Endothelial cell (in vitro differentiated cells): Measurements from ENCODE around the gene KL. TPM values are rescaled to one million over a fixed set of nuclear protein-coding genes. Genes with fewer than 3 reads are reported as not detected.

Experiments used
- DNase-seq: peaks from one replicate; pipeline ENCODE4 v3.0.0; 2021; ENCODE audit warnings: low spot score
- H3K27ac Mint-ChIP-seq: one replicate; pipeline ENCODE4 v1.8.0; 2021; ENCODE audit warnings: mixed read lengths, inconsistent platforms; ENCODE audit not compliant: unreplicated experiment
- H3K27me3 Mint-ChIP-seq: one replicate; pipeline ENCODE4 v1.8.0; 2021; ENCODE audit warnings: mild to moderate bottlenecking, moderate library complexity, mixed read lengths, inconsistent platforms; ENCODE audit not compliant: unreplicated experiment
- H3K36me3 Mint-ChIP-seq: one replicate; pipeline ENCODE4 v1.8.0; 2021; ENCODE audit warnings: mild to moderate bottlenecking, low read depth, mixed read lengths, inconsistent platforms; ENCODE audit not compliant: unreplicated experiment
- H3K4me1 Mint-ChIP-seq: one replicate; pipeline ENCODE4 v1.8.0; 2021; ENCODE audit warnings: mild to moderate bottlenecking, mixed read lengths, inconsistent platforms; ENCODE audit not compliant: unreplicated experiment
- H3K4me3 Mint-ChIP-seq: one replicate; pipeline ENCODE4 v1.8.0; 2021; ENCODE audit warnings: mild to moderate bottlenecking, mixed read lengths, inconsistent platforms; ENCODE audit not compliant: unreplicated experiment
- H3K9me3 Mint-ChIP-seq: one replicate; pipeline ENCODE4 v1.8.0; 2021; ENCODE audit warnings: mixed read lengths, inconsistent platforms; ENCODE audit not compliant: unreplicated experiment
- CTCF ChIP-seq: fragments of 200-600 bp; sonication (generic); IDR thresholded peaks from one replicate; pipeline ENCODE4 v1.5.0; 2021; ENCODE audit warnings: antibody characterized with exemption; ENCODE audit not compliant: unreplicated experiment
- total RNA-seq: library from RNA; stranded (reverse); fragmentation: NEBNext Ultra II Directional; extraction: Animal tissue kit (Norgen Biotek cat#: 25700); gene quantifications from one replicate; pipeline ENCODE4 v1.2.1, GENCODE V29; 2021; ENCODE audit not compliant: unreplicated experiment

KL gene
- total RNA-seq, 1 donor from 2014 or later = 29.6 TPM

- Mint-ChIP-seq H3K4me3 (no peak overlapping the region), H3K4me1 (peaks cover 40% of the 10 kb centered on the region), H3K27me3 (no peaks in the 10 kb centered on the region), H3K36me3 (peaks cover 4% of the 10 kb centered on the region), H3K9me3 (no peaks in the 10 kb centered on the region), H3K27ac (no peak overlapping the region)
- no peak for DNase-seq
- no peak for TF ChIP-seq CTCF
These were observed 15.9 kb upstream of the KL start for GRCh38 chr13:33000365-33000764.

GRCh38 chr13:33003458-33004019, 12.7 kb upstream of the KL start:
- Mint-ChIP-seq H3K4me1 (peaks cover 50% of the 10 kb centered on the region), H3K9me3 (peaks cover 11% of the 10 kb centered on the region), H3K4me3 (no peak overlapping the region), H3K36me3 (peaks cover 14% of the 10 kb centered on the region), H3K27me3 (no peaks in the 10 kb centered on the region), H3K27ac (peak overlapping the region; percentile 90)
- no peak for DNase-seq
- TF ChIP-seq CTCF = no peak

GRCh38 chr13:33004511-33004910, 11.7 kb upstream of the KL start:
- Mint-ChIP-seq H3K27me3 (peaks cover 3% of the 10 kb centered on the region), H3K36me3 (peaks cover 20% of the 10 kb centered on the region), H3K4me3 (no peak overlapping the region), H3K9me3 (peaks cover 18% of the 10 kb centered on the region), H3K27ac (peak overlapping the region; percentile 90), H3K4me1 (peaks cover 50% of the 10 kb centered on the region)
- no peak for TF ChIP-seq CTCF
- peak; percentile 39 for DNase-seq

GRCh38 chr13:33006134-33006533, 10.1 kb upstream of the KL start:
- Mint-ChIP-seq H3K27me3 (peaks cover 3% of the 10 kb centered on the region), H3K36me3 (peaks cover 24% of the 10 kb centered on the region), H3K27ac (peak overlapping the region; percentile 90), H3K9me3 (peaks cover 23% of the 10 kb centered on the region), H3K4me1 (peaks cover 45% of the 10 kb centered on the region), H3K4me3 (peak overlapping the region; percentile 3)
- DNase-seq = no peak
- TF ChIP-seq CTCF = no peak

GRCh38 chr13:33006638-33007037, 9.6 kb upstream of the KL start:
- DNase-seq = no peak
- Mint-ChIP-seq H3K27me3 (peaks cover 3% of the 10 kb centered on the region), H3K4me3 (no peak overlapping the region), H3K27ac (peak overlapping the region; percentile 90), H3K36me3 (peaks cover 24% of the 10 kb centered on the region), H3K9me3 (peaks cover 23% of the 10 kb centered on the region), H3K4me1 (peaks cover 40% of the 10 kb centered on the region)
- TF ChIP-seq CTCF = no peak
